ENCODE results near the gene MYBBP1A. TPM values are rescaled to one million over a fixed set of nuclear protein-coding genes. Genes with fewer than 3 reads are reported as not detected.
A peak's percentile ranks its signal among the peaks of the same experiment; 100 is the strongest.

The MYBBP1A gene
- total and polyA plus RNA-seq, 7 donors, result 28.5 to 63.2 (median 41.0) TPM

DNA sequence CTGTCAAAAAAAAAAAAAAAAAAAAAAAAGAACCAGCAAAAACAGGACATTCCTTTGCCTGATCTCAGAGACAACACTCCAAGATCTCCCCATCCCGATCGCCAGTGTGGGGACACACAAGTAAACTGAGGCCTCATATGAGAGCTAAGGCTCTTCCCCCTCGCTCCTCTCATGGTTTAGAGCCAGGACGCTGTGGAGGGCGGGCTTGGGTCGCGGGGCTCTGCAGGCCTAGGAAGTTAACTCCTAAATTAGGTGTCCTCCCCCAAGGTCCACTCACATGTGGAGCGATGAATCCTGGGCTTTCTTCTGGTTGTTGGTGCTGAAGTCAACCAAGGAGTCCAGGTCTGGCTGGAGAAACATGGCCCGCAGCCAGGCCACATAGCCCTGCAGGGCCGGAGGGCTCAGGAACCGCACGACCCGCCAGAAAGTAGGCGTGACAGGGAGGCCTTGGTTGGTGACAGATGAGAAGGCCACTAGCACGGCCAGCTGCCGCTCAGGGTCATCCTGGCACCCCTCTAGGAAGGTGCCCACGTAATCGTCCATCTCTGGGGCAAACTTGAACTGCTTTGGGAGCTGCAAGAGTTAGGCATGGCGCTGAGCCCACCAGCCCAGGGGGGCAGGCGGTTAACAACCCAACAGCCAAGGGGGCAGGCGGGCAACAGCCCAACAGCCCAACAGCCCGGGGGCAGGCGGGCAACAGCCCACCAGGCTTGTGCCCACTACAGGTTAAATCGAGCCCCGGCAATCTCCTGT, 5.2 kb downstream of the MYBBP1A start:
- DNase-seq, result peak; percentile 14 to 58
- peak in 1 of 4 donors; percentile 12 for ATAC-seq
- Histone ChIP-seq H3K4me1 (peaks cover 9% of the 10 kb centered on the region), H3K27me3 (ENCODE audit: insufficient read depth in 3 of 3, low read length in 2 of 3) (no peaks in the 10 kb centered on the region), H3K9me3 (no peaks in the 10 kb centered on the region), H3K4me3 (no peak overlapping the region), H3K36me3 (ENCODE audit: insufficient read depth in 1 of 2, low read depth in 1 of 2) (peaks cover 7 to 86% of the 10 kb centered on the region in 2 donors), H3K27ac (no peak overlapping the region)
- intact Hi-C loops (cut with DNase I), result no loop called here
- TF ChIP-seq, protein P1, sequence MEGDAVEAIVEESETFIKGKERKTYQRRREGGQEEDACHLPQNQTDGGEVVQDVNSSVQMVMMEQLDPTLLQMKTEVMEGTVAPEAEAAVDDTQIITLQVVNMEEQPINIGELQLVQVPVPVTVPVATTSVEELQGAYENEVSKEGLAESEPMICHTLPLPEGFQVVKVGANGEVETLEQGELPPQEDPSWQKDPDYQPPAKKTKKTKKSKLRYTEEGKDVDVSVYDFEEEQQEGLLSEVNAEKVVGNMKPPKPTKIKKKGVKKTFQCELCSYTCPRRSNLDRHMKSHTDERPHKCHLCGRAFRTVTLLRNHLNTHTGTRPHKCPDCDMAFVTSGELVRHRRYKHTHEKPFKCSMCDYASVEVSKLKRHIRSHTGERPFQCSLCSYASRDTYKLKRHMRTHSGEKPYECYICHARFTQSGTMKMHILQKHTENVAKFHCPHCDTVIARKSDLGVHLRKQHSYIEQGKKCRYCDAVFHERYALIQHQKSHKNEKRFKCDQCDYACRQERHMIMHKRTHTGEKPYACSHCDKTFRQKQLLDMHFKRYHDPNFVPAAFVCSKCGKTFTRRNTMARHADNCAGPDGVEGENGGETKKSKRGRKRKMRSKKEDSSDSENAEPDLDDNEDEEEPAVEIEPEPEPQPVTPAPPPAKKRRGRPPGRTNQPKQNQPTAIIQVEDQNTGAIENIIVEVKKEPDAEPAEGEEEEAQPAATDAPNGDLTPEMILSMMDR (IDR thresholded peaks at IDR 0.05), result no peak
- WGBS, 3 donors, result 68 to 83% (median 69%) methylated on average over 25 of the region's 25 CpGs

DNA sequence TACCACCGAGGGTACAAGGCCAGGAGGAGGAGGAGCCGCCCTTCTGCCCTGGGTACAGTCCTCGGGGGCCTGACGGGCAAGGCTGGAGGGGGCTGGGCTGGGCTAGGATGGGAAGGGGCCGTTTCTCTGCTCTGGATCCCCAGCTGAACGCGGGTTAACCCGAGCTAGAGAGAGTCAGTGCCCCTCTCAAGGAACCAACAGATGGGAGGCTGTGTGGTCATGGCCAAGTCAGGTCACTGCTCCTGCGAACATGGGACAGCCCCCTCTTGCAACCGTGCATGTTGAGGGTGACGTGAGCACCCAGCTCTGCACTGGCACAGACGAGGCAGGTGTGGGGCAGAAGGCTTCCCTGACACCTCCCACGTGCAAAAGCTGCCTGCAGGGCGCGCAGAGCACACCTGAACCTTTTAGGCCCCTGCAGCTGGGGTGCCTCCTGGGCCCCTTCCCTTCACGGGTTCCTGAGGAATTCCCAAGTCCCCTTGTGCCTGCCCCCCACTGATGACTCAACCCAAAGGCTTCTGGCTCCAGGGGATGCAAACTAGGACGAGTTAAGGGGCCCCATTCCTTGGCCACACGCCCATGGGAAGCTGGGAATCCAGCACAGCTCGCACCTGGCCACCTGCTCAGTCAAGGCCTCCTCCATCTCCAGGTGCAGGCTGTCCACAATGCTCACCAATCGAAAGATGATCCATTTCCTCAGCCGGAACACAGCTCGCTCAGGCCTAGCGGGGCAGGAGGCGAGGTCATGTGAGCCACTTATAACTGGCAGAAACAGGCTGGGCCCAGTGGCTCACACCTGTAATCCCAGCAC, 6.3 kb downstream of the MYBBP1A start:
- H3K4me1 ChIP-seq, result peaks cover 1% of the 10 kb centered on the region
- intact Hi-C loops (cut with DNase I), result no loop called here
- H3K9me3 ChIP-seq, result no peaks in the 10 kb centered on the region
- TF ChIP-seq, protein P1 (IDR thresholded peaks at IDR 0.05), result no peak
- no peak overlapping the region for H3K4me3 ChIP-seq
- no peak overlapping the region for H3K27ac ChIP-seq
- WGBS, 3 donors, result 85 to 87% (median 85%) methylated on average over 24 of the region's 24 CpGs
- H3K36me3 ChIP-seq (ENCODE audit: insufficient read depth in 1 of 2, low read depth in 1 of 2), result peaks cover 7 to 92% of the 10 kb centered on the region in 2 donors
- ATAC-seq, result no peak
- H3K27me3 ChIP-seq (ENCODE audit: insufficient read depth in 3 of 3, low read length in 2 of 3), result no peaks in the 10 kb centered on the region
- peak in 1 of 2 donors; percentile 42 for DNase-seq

DNA sequence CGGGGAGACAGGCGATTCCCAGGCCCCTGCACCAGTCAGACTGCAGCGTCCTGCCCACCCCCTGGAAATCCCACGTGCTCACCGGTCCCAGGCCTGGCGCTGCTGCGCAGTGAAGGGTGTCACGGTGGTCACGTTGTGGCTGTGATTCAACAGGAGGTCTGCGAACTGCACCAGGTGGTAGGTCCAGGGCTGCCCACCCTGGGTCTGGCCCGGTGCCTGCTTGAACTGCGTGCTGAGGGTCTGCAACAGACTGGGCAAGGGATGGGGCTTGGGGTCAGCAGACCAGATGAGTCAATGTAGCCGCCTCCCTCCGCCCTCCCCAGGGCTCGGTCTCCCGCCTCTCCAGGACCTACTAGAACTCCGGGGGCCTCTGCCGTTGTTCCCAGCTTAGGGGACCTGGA, 7.1 kb downstream of the MYBBP1A start:
- Histone ChIP-seq H3K9me3 (no peaks in the 10 kb centered on the region), H3K27ac (no peak overlapping the region), H3K4me3 (no peak overlapping the region), H3K27me3 (ENCODE audit: insufficient read depth in 3 of 3, low read length in 2 of 3) (no peaks in the 10 kb centered on the region), H3K36me3 (ENCODE audit: insufficient read depth in 1 of 2, low read depth in 1 of 2) (peaks cover 7 to 92% of the 10 kb centered on the region in 2 donors), H3K4me1 (no peaks in the 10 kb centered on the region)
- intact Hi-C loops (cut with DNase I), result no loop called here
- DNase-seq (peak in 1 of 2 donors; percentile 52), ATAC-seq (no peak)
- WGBS, 3 donors, result 87 to 92% (median 91%) methylated on average over 14 to 18 of the region's 18 CpGs
- TF ChIP-seq, protein P1 (IDR thresholded peaks at IDR 0.05), result no peak

DNA sequence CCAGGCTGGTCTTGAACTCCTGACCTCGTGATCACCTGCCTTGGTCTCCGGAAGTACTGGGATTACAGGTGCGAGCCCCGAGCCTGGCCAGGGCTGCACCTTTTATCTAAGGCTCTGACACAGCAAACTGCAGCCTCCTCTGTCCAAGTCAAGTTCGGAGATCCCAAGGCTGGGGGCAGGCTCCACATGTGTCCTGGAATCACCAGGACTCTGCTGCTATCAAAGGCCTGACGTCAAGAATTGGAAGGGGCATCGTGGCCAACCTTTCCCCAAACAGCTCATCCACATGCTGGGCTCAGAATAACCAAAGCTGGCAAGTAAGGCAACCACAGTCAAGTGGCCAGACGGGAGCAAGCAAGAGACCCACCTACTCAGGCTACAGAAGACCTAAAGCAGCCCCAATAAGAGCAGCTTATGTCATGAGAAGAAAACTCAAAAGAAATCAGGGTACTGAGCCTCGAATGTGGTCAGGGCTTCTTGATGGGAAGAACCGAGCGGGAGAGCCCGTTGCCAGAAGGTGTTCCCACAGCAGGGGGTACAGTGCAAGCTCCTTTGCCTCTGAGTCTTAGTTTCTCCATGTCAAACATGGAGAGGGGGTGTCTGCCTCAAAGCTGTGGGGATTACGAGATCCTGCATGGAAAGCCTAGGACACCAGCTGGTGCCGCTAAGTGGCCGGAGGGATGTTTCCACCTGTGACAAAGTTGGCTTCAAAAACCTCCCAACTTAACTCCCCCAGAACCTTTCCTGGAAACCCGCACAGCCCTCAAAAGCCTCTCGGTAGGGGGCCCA, 7.9 kb downstream of the MYBBP1A start:
- ATAC-seq (no peak), DNase-seq (no peak)
- WGBS, 3 donors, result 75 to 89% (median 80%) methylated on average over 17 of the region's 17 CpGs
- H3K9me3 ChIP-seq, result no peaks in the 10 kb centered on the region
- no peaks in the 10 kb centered on the region for H3K4me1 ChIP-seq
- H3K36me3 ChIP-seq (ENCODE audit: insufficient read depth in 1 of 2, low read depth in 1 of 2), result peaks cover 7 to 92% of the 10 kb centered on the region in 2 donors
- no peaks in the 10 kb centered on the region for H3K27me3 ChIP-seq (ENCODE audit: insufficient read depth in 3 of 3, low read length in 2 of 3)
- intact Hi-C loops (cut with DNase I), result no loop called here
- no peak overlapping the region for H3K27ac ChIP-seq
- H3K4me3 ChIP-seq, result no peak overlapping the region
- TF ChIP-seq, protein P1 (IDR thresholded peaks at IDR 0.05), result no peak

Data from psoas muscle (tissue), 8 donors.